Mucosa of descending colon (tissue), 3 donors: ENCODE data around the gene C16orf86. TPM values are rescaled to one million over a fixed set of nuclear protein-coding genes. Genes with fewer than 3 reads are reported as not detected.

Source experiments
- ATAC-seq: fragments of 200-7000 bp; cut with Tn5 transposase; one replicate; pipeline ENCODE4 v1.9.1; 2020; ENCODE audit warnings: mild to moderate bottlenecking, moderate library complexity
- DNase-seq, 3 donors: peaks; one replicate each; pipeline ENCODE4 v3.0.0-alpha.2; 2020
- H3K36me3 ChIP-seq: fragments of 200-600 bp; one replicate; pipeline ENCODE4 v1.8.0; 2021; ENCODE audit warnings: low read depth, mild to moderate bottlenecking
- H3K4me1 ChIP-seq: fragments of 200-600 bp; one replicate; pipeline ENCODE4 v1.8.0; 2021; ENCODE audit warnings: low read depth, mild to moderate bottlenecking
- H3K4me3 ChIP-seq: fragments of 200-600 bp; one replicate; pipeline ENCODE4 v1.8.0; 2021; ENCODE audit warnings: mild to moderate bottlenecking
- H3K9me3 ChIP-seq: fragments of 200-600 bp; one replicate; pipeline ENCODE4 v1.8.0; 2021; ENCODE audit warnings: mild to moderate bottlenecking
- intact Hi-C, 2 donors: fragments of 100-400 bp; cut with DNase I in 1 of 2; cut with micrococcal nuclease in 1 of 2; formaldehyde crosslinking; loops; one replicate each; pipeline versions ENCODE4 v1.11.0 to v1.11.1; 2022; cut with DNase I, micrococcal nuclease
- total RNA-seq, 3 donors: library from RNA; stranded (reverse); fragmentation: NEBNext Ultra II Directional in 2 of 3; extraction: Animal tissue kit (Norgen Biotek cat#: 25700) in 2 of 3; gene quantifications; one replicate each; pipeline versions ENCODE4 v1.2.1 to v1.2.4, GENCODE V29; 2021 to 2023
- TF ChIP-seq, protein P1 (sequence below): fragments of 200-600 bp; IDR thresholded peaks from one replicate; pipeline ENCODE4 v1.8.0; 2022; ENCODE audit warnings: antibody characterized with exemption, mild to moderate bottlenecking
- donor health status: DM: no; HTN: no; CAD: no; lungs with moderate emphysema.
- donor health status: DM: no; HTN: no; CAD: no.
- donor health status: DM: no; HTN: yes; CAD: no.

Gene C16orf86
- total RNA-seq, 3 donors from 2014 or later: 0.67 to 6.8 (median 1.2) TPM

DNA sequence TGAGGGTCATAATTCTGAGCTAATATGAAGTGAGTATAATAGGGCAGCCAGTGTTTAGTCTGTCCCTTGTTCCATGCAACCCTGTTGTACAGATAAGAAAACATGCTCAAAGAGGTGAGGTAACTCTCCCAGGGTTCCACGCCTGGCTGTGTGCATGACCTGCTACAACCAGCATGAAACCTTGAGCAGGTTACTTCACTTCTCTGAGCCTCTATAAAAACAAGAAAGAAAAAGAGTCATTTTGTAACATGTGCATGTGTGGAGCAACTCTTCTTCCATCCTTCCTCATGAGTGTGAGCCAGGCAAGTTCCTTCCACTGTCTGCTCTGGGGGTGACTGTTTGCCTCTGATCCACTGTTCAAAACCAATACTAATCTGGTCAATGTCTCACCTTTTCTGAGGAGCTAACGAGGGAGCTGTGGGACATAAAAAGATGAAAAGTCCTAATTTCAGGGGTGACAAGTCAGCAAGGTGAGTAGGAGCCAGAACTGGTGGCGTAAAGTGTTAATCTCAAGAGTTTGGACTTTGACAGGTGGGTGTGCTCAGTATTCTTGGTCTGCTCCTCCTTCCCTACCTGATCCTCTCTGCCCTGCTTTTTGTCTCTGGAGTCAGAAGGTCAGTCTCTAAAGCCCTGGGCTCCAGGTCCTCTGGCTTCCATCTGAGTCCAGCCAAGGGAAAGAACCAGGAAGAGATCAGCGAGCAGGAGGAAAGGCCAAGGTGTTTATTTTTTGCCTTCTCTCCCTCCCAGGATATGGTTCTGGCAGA is 31.0 kb downstream of the C16orf86 start:
- intact Hi-C loops: no loop called here
- peaks cover 12% of the 10 kb centered on the region for H3K4me1 ChIP-seq
- H3K4me3 ChIP-seq: no peak overlapping the region
- TF ChIP-seq, protein P1, sequence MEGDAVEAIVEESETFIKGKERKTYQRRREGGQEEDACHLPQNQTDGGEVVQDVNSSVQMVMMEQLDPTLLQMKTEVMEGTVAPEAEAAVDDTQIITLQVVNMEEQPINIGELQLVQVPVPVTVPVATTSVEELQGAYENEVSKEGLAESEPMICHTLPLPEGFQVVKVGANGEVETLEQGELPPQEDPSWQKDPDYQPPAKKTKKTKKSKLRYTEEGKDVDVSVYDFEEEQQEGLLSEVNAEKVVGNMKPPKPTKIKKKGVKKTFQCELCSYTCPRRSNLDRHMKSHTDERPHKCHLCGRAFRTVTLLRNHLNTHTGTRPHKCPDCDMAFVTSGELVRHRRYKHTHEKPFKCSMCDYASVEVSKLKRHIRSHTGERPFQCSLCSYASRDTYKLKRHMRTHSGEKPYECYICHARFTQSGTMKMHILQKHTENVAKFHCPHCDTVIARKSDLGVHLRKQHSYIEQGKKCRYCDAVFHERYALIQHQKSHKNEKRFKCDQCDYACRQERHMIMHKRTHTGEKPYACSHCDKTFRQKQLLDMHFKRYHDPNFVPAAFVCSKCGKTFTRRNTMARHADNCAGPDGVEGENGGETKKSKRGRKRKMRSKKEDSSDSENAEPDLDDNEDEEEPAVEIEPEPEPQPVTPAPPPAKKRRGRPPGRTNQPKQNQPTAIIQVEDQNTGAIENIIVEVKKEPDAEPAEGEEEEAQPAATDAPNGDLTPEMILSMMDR: no peak
- ATAC-seq (peak; percentile 94), DNase-seq (no peak)
- H3K9me3 ChIP-seq: no peaks in the 10 kb centered on the region
- H3K36me3 ChIP-seq: no peaks in the 10 kb centered on the region

DNA sequence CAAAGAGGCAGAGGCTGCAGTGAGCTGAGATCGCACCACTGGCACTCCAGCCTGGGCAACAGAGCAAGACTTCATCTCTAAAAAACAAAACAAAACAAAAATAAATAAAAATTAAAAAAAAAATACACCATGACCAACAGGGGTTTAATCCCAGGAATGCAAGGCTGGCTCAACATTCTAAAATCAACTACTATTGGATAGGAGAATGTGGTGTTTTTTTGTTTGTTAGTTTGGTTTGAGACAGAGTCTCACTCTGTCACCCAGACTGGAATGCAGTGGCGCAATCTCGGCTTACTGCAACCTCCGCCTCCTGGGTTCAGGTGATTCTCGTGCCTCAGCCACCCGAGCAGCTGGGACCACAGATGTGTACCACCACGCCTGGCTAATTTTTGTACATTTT is 32.7 kb downstream of the C16orf86 start:
- DNase-seq (no peak), ATAC-seq (no peak)
- peaks cover 12% of the 10 kb centered on the region for H3K4me1 ChIP-seq
- TF ChIP-seq, protein P1: no peak
- H3K36me3 ChIP-seq: no peaks in the 10 kb centered on the region
- H3K4me3 ChIP-seq: no peak overlapping the region
- H3K9me3 ChIP-seq: no peaks in the 10 kb centered on the region
- intact Hi-C loops: no loop called here

DNA sequence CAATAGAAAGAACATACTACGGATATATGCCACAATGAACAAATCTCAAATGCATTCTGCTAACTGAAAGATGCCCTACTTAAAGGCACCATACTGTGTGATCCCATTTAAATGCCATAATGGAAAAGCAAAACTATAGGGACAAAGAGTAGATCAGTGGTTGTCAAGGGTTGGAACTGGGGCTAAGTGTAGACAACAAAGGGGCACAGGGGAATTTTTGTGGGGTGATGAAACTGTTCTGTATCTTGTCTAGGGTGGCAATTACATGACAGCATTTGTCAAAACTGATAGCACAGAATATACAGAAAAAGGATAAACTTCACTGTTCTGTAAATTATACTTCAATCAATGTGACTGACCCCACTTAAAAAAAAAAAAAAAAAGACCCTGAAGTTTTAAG is 34.8 kb downstream of the C16orf86 start:
- Histone ChIP-seq H3K4me1 (peaks cover 12% of the 10 kb centered on the region), H3K36me3 (no peaks in the 10 kb centered on the region), H3K9me3 (no peaks in the 10 kb centered on the region), H3K4me3 (no peak overlapping the region)
- intact Hi-C loops: no loop called here
- DNase-seq: no peak
- no peak for ATAC-seq
- TF ChIP-seq, protein P1: no peak

GRCh38 chr16:67702130-67702529 is 35.5 kb downstream of the C16orf86 start:
- DNase-seq (no peak), ATAC-seq (no peak)
- TF ChIP-seq, protein P1: no peak
- Histone ChIP-seq H3K4me1 (peaks cover 12% of the 10 kb centered on the region), H3K4me3 (no peak overlapping the region), H3K9me3 (no peaks in the 10 kb centered on the region), H3K36me3 (no peaks in the 10 kb centered on the region)
- intact Hi-C loops: no loop called here

GRCh38 chr16:67703626-67704025 is 37.0 kb downstream of the C16orf86 start:
- intact Hi-C loops: no loop called here
- H3K4me1 ChIP-seq: peaks cover 2% of the 10 kb centered on the region
- no peak overlapping the region for H3K4me3 ChIP-seq
- ATAC-seq: no peak
- no peaks in the 10 kb centered on the region for H3K9me3 ChIP-seq
- no peaks in the 10 kb centered on the region for H3K36me3 ChIP-seq
- DNase-seq: no peak
- TF ChIP-seq, protein P1: no peak
